ENCODE results near the gene TCAP. TPM values are rescaled to one million over a fixed set of nuclear protein-coding genes. Genes with fewer than 3 reads are reported as not detected.
"Not testable (repeated sequence)": the region's sequence is repeated elsewhere in the genome, so short reads cannot be mapped to it uniquely, and the experiment has no call there.

Gene TCAP
- total RNA-seq, 1 experiment from 2014 or later, result 0.54 TPM

- no peak for DNase-seq (ENCODE audit: low spot score)
- no peak for TF ChIP-seq EZH2 (IDR thresholded peaks at IDR 0.05; ENCODE audit: borderline replicate concordance, low read depth, low read length, poor library complexity, severe bottlenecking)
- TF ChIP-seq, protein P1, sequence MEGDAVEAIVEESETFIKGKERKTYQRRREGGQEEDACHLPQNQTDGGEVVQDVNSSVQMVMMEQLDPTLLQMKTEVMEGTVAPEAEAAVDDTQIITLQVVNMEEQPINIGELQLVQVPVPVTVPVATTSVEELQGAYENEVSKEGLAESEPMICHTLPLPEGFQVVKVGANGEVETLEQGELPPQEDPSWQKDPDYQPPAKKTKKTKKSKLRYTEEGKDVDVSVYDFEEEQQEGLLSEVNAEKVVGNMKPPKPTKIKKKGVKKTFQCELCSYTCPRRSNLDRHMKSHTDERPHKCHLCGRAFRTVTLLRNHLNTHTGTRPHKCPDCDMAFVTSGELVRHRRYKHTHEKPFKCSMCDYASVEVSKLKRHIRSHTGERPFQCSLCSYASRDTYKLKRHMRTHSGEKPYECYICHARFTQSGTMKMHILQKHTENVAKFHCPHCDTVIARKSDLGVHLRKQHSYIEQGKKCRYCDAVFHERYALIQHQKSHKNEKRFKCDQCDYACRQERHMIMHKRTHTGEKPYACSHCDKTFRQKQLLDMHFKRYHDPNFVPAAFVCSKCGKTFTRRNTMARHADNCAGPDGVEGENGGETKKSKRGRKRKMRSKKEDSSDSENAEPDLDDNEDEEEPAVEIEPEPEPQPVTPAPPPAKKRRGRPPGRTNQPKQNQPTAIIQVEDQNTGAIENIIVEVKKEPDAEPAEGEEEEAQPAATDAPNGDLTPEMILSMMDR (conservative IDR thresholded peaks at IDR 0.05; ENCODE audit: low read depth, low read length), result no peak
- Histone ChIP-seq H3K4me1 (ENCODE audit: insufficient read depth, low read length, poor library complexity, severe bottlenecking) (no peaks in the 10 kb centered on the region), H3K36me3 (ENCODE audit: insufficient read depth, low read length, poor library complexity, severe bottlenecking) (no peaks in the 10 kb centered on the region), H3K4me3 (ENCODE audit: low read depth, low read length, poor library complexity, severe bottlenecking) (no peak overlapping the region), H3K27me3 (replicated peaks; ENCODE audit: insufficient read depth, low read depth, low read length, poor library complexity) (no peaks in the 10 kb centered on the region), H3K27ac (ENCODE audit: low read depth, low read length, poor library complexity, severe bottlenecking) (no peak overlapping the region), H3K9me3 (ENCODE audit: low read depth, low read length, poor library complexity, severe bottlenecking) (no peaks in the 10 kb centered on the region)
- ChIA-PET CTCF (no interaction called here), POLR2A (ENCODE audit: low non-redundant PET) (no interaction called here)
- BruUV-seq (replicated peaks), result no TSS peak
- intact Hi-C loops (cut with micrococcal nuclease; ENCODE audit: unreplicated experiment), result no loop called here
These were observed 41.8 kb downstream of the TCAP start for GRCh38 chr17:39706921-39707337.

- intact Hi-C loops (cut with micrococcal nuclease; ENCODE audit: unreplicated experiment), result no loop called here
- TF ChIP-seq EZH2 (IDR thresholded peaks at IDR 0.05; ENCODE audit: borderline replicate concordance, low read depth, low read length, poor library complexity, severe bottlenecking), result no peak
- TF ChIP-seq, protein P1 (conservative IDR thresholded peaks at IDR 0.05; ENCODE audit: low read depth, low read length), result no peak
These were observed 44.3 kb downstream of the TCAP start for GRCh38 chr17:39709319-39709997.

GRCh38 chr17:39709998-39710964 lies 45.1 kb downstream of the TCAP start:
- TF ChIP-seq EZH2 (IDR thresholded peaks at IDR 0.05; ENCODE audit: borderline replicate concordance, low read depth, low read length, poor library complexity, severe bottlenecking), result no peak
- TF ChIP-seq, protein P1 (conservative IDR thresholded peaks at IDR 0.05; ENCODE audit: low read depth, low read length), result no peak
- no peak overlapping the region for H3K27ac ChIP-seq (ENCODE audit: low read depth, low read length, poor library complexity, severe bottlenecking)
- H3K4me1 ChIP-seq (ENCODE audit: insufficient read depth, low read length, poor library complexity, severe bottlenecking), result no peaks in the 10 kb centered on the region
- H3K4me3 ChIP-seq (ENCODE audit: low read depth, low read length, poor library complexity, severe bottlenecking), result no peak overlapping the region
- no peaks in the 10 kb centered on the region for H3K9me3 ChIP-seq (ENCODE audit: low read depth, low read length, poor library complexity, severe bottlenecking)
- no peaks in the 10 kb centered on the region for H3K36me3 ChIP-seq (ENCODE audit: insufficient read depth, low read length, poor library complexity, severe bottlenecking)
- ChIA-PET POLR2A (ENCODE audit: low non-redundant PET) (no interaction called here), CTCF (no interaction called here)
- DNase-seq (ENCODE audit: low spot score), result no peak
- no peaks in the 10 kb centered on the region for H3K27me3 ChIP-seq (replicated peaks; ENCODE audit: insufficient read depth, low read depth, low read length, poor library complexity)
- BruUV-seq (replicated peaks), result no TSS peak
- intact Hi-C loops (cut with micrococcal nuclease; ENCODE audit: unreplicated experiment), result no loop called here

More at GRCh38 chr17:39709319-39709997, 44.3 kb downstream of the TCAP start:
- H3K27me3 ChIP-seq (replicated peaks; ENCODE audit: insufficient read depth, low read depth, low read length, poor library complexity), result no peaks in the 10 kb centered on the region
- ChIA-PET CTCF (no interaction called here), POLR2A (ENCODE audit: low non-redundant PET) (no interaction called here)
- H3K4me3 ChIP-seq (ENCODE audit: low read depth, low read length, poor library complexity, severe bottlenecking), result no peak overlapping the region
- no peak for DNase-seq (ENCODE audit: low spot score)
- H3K36me3 ChIP-seq (ENCODE audit: insufficient read depth, low read length, poor library complexity, severe bottlenecking), result no peaks in the 10 kb centered on the region
- H3K4me1 ChIP-seq (ENCODE audit: insufficient read depth, low read length, poor library complexity, severe bottlenecking), result no peaks in the 10 kb centered on the region
- H3K27ac ChIP-seq (ENCODE audit: low read depth, low read length, poor library complexity, severe bottlenecking), result no peak overlapping the region
- BruUV-seq (replicated peaks), result no TSS peak
- H3K9me3 ChIP-seq (ENCODE audit: low read depth, low read length, poor library complexity, severe bottlenecking), result no peaks in the 10 kb centered on the region

GRCh38 chr17:39711071-39711470 lies 45.9 kb downstream of the TCAP start:
- H3K27me3 ChIP-seq (replicated peaks; ENCODE audit: insufficient read depth, low read depth, low read length, poor library complexity); POLR2A ChIA-PET (ENCODE audit: low non-redundant PET); H3K27ac ChIP-seq (ENCODE audit: low read depth, low read length, poor library complexity, severe bottlenecking); H3K4me3 ChIP-seq (ENCODE audit: low read depth, low read length, poor library complexity, severe bottlenecking); intact Hi-C loops (cut with micrococcal nuclease; ENCODE audit: unreplicated experiment); H3K9me3 ChIP-seq (ENCODE audit: low read depth, low read length, poor library complexity, severe bottlenecking); BruUV-seq (replicated peaks); H3K4me1 ChIP-seq (ENCODE audit: insufficient read depth, low read length, poor library complexity, severe bottlenecking); H3K36me3 ChIP-seq (ENCODE audit: insufficient read depth, low read length, poor library complexity, severe bottlenecking); CTCF ChIA-PET; DNase-seq (ENCODE audit: low spot score): not testable (repeated sequence)
